ENCODE results near the gene SH3BGRL2.
"Not testable (repeated sequence)": the region's sequence is repeated elsewhere in the genome, so short reads cannot be mapped to it uniquely, and the experiment has no call there.

The SH3BGRL2 gene

DNA sequence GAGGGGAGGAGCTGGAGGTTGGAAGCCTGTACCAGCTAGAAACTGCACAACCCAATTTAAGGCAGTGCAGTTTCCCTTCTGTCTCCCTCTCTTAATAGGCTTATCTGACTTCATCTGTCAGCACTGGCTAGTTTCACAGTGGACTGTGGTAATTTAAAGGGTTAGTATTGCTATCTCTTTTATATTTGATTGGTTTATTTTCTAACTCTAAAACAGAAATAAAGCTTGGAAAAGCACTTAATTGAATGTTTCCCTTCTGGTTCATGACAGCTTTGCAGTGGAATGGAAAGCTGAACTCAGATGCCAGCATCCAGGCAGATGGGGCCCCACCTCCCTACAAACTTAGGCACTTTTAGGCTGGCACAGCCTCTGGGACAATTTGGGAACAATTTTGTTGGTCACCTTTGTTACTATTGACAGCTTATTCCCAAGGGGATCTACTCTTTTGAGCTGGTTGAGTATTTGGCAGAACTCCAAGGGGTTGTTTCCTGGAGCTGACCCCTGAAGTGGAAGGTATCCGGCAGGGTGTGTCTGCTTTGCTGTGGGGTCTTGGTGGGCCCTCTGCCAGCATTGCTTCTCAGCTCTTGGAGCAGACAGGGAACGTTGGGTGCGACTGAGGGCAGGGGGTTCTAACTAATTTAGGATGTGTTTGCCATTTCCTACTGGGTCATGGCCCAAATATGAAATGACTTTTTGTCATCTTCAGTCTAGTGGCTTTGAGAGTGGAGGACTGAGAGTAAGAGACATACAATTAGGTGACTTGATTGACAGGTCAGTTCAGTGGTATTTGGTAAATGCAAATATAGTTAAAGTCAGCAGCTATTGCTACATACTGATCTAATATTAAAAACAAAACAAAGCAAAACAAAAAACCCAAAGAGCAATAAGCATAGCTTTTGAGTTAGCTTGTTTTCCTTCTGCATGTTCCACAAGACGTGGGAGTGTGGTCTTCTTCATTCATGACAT, 9.3 kb downstream of the SH3BGRL2 start:
- DNase-seq (ENCODE audit: low spot score in 2 of 2) (no peak), ATAC-seq (replicated peaks; ENCODE audit: extremely low read depth, poor library complexity, severe bottlenecking) (no peak)
- no peak overlapping the region for H3K27ac Mint-ChIP-seq (ENCODE audit: low read depth)
- H3K36me3 Mint-ChIP-seq (ENCODE audit: insufficient read depth), result no peaks in the 10 kb centered on the region
- H3K4me1 Mint-ChIP-seq, result no peaks in the 10 kb centered on the region
- H3K4me3 Mint-ChIP-seq, result no peak overlapping the region
- H3K9me3 Mint-ChIP-seq, result no peaks in the 10 kb centered on the region
- H3K27me3 Mint-ChIP-seq, result peaks cover 30% of the 10 kb centered on the region

GRCh38 chr6:79646006-79646405, 14.9 kb downstream of the SH3BGRL2 start:
- H3K9me3 Mint-ChIP-seq, result no peaks in the 10 kb centered on the region
- H3K4me1 Mint-ChIP-seq, result no peaks in the 10 kb centered on the region
- H3K4me3 Mint-ChIP-seq, result no peak overlapping the region
- DNase-seq (ENCODE audit: low spot score in 2 of 2) (peak in 1 of 2 donors; percentile 19), ATAC-seq (replicated peaks; ENCODE audit: extremely low read depth, poor library complexity, severe bottlenecking) (peak; percentile 56)
- no peak overlapping the region for H3K27ac Mint-ChIP-seq (ENCODE audit: low read depth)
- peaks cover 12% of the 10 kb centered on the region for H3K27me3 Mint-ChIP-seq
- no peaks in the 10 kb centered on the region for H3K36me3 Mint-ChIP-seq (ENCODE audit: insufficient read depth)

GRCh38 chr6:79646561-79646960, 15.4 kb downstream of the SH3BGRL2 start:
- H3K27ac Mint-ChIP-seq (ENCODE audit: low read depth), result no peak overlapping the region
- ATAC-seq (replicated peaks; ENCODE audit: extremely low read depth, poor library complexity, severe bottlenecking), result no peak
- no peaks in the 10 kb centered on the region for H3K4me1 Mint-ChIP-seq
- H3K27me3 Mint-ChIP-seq, result peaks cover 6% of the 10 kb centered on the region
- peak overlapping the region; percentile 15 for H3K4me3 Mint-ChIP-seq
- DNase-seq (ENCODE audit: low spot score in 2 of 2), result no peak
- no peaks in the 10 kb centered on the region for H3K36me3 Mint-ChIP-seq (ENCODE audit: insufficient read depth)
- no peaks in the 10 kb centered on the region for H3K9me3 Mint-ChIP-seq

GRCh38 chr6:79647741-79648140, 16.6 kb downstream of the SH3BGRL2 start:
- Mint-ChIP-seq H3K27me3 (peaks cover 6% of the 10 kb centered on the region), H3K4me1 (no peaks in the 10 kb centered on the region), H3K4me3 (no peak overlapping the region), H3K9me3 (no peaks in the 10 kb centered on the region), H3K36me3 (ENCODE audit: insufficient read depth) (no peaks in the 10 kb centered on the region), H3K27ac (ENCODE audit: low read depth) (no peak overlapping the region)
- no peak for ATAC-seq (replicated peaks; ENCODE audit: extremely low read depth, poor library complexity, severe bottlenecking)
- no peak for DNase-seq (ENCODE audit: low spot score in 2 of 2)

- DNase-seq (ENCODE audit: low spot score in 2 of 2), result no peak
- Mint-ChIP-seq H3K27ac (ENCODE audit: low read depth) (no peak overlapping the region), H3K27me3 (peaks cover 6% of the 10 kb centered on the region), H3K36me3 (ENCODE audit: insufficient read depth) (no peaks in the 10 kb centered on the region), H3K9me3 (no peaks in the 10 kb centered on the region), H3K4me3 (no peak overlapping the region), H3K4me1 (no peaks in the 10 kb centered on the region)
- ATAC-seq (replicated peaks; ENCODE audit: extremely low read depth, poor library complexity, severe bottlenecking), result no peak
Measured at GRCh38 chr6:79648328-79648727, 17.2 kb downstream of the SH3BGRL2 start.

DNA sequence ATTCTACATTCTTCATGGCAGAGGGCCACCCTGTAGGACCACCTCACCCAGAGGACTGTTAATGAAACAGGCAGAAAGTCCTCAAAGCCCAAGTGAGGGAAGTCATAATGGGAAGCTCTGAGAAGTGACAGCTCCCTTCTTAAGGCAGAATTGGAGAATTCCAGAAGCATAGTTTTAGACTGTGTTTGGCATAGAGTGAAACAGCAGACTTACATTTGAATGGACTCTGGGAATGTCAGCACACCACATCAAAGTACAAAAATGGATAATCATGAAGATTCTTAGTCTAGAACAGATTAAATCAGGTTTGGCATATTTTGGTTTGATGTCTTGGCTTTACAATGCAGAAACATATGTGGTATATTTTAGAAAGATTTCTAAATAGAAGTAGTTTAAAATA, 17.9 kb downstream of the SH3BGRL2 start:
- no peak for ATAC-seq (replicated peaks; ENCODE audit: extremely low read depth, poor library complexity, severe bottlenecking)
- H3K4me3 Mint-ChIP-seq, result no peak overlapping the region
- no peaks in the 10 kb centered on the region for H3K4me1 Mint-ChIP-seq
- H3K27me3 Mint-ChIP-seq, result peaks cover 6% of the 10 kb centered on the region
- H3K9me3 Mint-ChIP-seq, result no peaks in the 10 kb centered on the region
- no peaks in the 10 kb centered on the region for H3K36me3 Mint-ChIP-seq (ENCODE audit: insufficient read depth)
- DNase-seq (ENCODE audit: low spot score in 2 of 2), result no peak
- no peak overlapping the region for H3K27ac Mint-ChIP-seq (ENCODE audit: low read depth)

DNA sequence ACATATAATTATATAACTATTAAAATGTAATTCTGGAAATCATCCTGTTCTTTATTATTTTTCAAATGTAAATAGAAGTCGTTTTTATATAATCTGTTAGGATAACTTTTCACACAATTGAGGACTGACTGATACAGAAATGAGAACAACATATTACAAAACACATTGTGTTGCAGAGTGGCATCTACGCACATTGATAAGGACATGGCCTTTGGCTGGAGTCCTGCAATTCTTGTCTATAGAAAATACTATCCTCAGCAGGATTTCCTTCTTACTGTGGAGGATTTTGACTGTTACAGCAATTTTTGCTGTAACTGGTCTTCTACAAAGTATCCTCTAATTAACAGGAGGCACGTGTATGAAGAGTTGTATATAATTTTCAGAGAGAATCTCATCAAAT, 19.8 kb downstream of the SH3BGRL2 start:
- Mint-ChIP-seq H3K36me3 (ENCODE audit: insufficient read depth) (no peaks in the 10 kb centered on the region), H3K27me3 (peaks cover 6% of the 10 kb centered on the region), H3K4me3 (no peak overlapping the region), H3K9me3 (no peaks in the 10 kb centered on the region), H3K4me1 (no peaks in the 10 kb centered on the region), H3K27ac (ENCODE audit: low read depth) (no peak overlapping the region)
- DNase-seq (ENCODE audit: low spot score in 2 of 2), result no peak
- ATAC-seq (replicated peaks; ENCODE audit: extremely low read depth, poor library complexity, severe bottlenecking), result no peak

- no peaks in the 10 kb centered on the region for H3K36me3 Mint-ChIP-seq (ENCODE audit: insufficient read depth)
- H3K27ac Mint-ChIP-seq (ENCODE audit: low read depth), result no peak overlapping the region
- no peak for ATAC-seq (replicated peaks; ENCODE audit: extremely low read depth, poor library complexity, severe bottlenecking)
- no peak for DNase-seq (ENCODE audit: low spot score in 2 of 2)
- no peak overlapping the region for H3K4me3 Mint-ChIP-seq
- H3K4me1 Mint-ChIP-seq, result no peaks in the 10 kb centered on the region
- H3K9me3 Mint-ChIP-seq, result peaks cover 5% of the 10 kb centered on the region
- H3K27me3 Mint-ChIP-seq, result no peaks in the 10 kb centered on the region
Measured at GRCh38 chr6:79656134-79656533, 25.0 kb downstream of the SH3BGRL2 start.

DNA sequence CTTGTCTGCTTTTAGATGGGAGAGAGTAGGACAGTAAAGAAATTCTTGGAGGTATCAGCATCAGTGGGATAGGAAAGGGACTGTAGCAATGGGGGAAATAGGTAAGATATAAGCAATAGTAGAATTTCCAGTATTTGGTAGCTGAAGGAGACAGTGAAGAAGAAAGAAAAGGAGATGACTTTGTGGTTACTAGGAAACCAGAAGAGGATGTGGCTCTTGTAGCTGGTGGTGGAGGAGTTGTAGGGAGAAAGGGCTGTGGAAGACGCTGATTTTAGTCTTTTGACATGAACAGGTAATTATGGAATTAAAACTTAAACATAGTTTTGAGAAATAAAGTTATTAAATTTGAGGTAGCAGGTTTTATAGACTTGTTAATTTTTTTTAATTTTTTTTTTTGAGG, 26.1 kb downstream of the SH3BGRL2 start:
- Mint-ChIP-seq H3K4me1 (no peaks in the 10 kb centered on the region), H3K27me3 (peaks cover 5% of the 10 kb centered on the region), H3K36me3 (ENCODE audit: insufficient read depth) (no peaks in the 10 kb centered on the region), H3K4me3 (no peak overlapping the region), H3K27ac (ENCODE audit: low read depth) (no peak overlapping the region), H3K9me3 (peaks cover 6% of the 10 kb centered on the region)
- DNase-seq (ENCODE audit: low spot score in 2 of 2), result no peak
- no peak for ATAC-seq (replicated peaks; ENCODE audit: extremely low read depth, poor library complexity, severe bottlenecking)

DNA sequence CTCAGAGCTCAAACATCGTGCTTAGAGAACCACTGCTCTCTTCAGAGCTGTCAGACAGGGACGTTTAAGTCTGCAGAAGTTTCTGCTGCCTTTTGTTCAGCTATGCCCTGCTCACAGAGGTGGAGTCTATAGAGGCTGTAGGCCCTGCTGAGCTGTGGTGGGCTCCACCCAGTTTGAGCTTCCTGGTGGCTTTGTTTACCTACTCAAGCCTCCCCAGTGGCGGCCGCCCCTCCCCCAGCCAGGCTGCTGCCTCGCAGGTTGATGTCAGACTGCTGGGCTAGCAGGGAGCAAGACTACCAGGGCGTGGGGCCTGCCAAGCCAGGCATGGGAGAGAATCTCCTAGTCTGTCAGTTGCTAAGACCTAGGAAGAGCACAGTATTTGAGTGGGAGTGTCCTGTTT, 32.5 kb downstream of the SH3BGRL2 start:
- Mint-ChIP-seq H3K4me1 (peaks cover 22% of the 10 kb centered on the region), H3K27me3 (peaks cover 18% of the 10 kb centered on the region), H3K9me3 (peaks cover 16% of the 10 kb centered on the region)
- not testable (repeated sequence) for H3K4me3 Mint-ChIP-seq; ATAC-seq (replicated peaks; ENCODE audit: extremely low read depth, poor library complexity, severe bottlenecking); DNase-seq (ENCODE audit: low spot score in 2 of 2); H3K36me3 Mint-ChIP-seq (ENCODE audit: insufficient read depth); H3K27ac Mint-ChIP-seq (ENCODE audit: low read depth)

DNA sequence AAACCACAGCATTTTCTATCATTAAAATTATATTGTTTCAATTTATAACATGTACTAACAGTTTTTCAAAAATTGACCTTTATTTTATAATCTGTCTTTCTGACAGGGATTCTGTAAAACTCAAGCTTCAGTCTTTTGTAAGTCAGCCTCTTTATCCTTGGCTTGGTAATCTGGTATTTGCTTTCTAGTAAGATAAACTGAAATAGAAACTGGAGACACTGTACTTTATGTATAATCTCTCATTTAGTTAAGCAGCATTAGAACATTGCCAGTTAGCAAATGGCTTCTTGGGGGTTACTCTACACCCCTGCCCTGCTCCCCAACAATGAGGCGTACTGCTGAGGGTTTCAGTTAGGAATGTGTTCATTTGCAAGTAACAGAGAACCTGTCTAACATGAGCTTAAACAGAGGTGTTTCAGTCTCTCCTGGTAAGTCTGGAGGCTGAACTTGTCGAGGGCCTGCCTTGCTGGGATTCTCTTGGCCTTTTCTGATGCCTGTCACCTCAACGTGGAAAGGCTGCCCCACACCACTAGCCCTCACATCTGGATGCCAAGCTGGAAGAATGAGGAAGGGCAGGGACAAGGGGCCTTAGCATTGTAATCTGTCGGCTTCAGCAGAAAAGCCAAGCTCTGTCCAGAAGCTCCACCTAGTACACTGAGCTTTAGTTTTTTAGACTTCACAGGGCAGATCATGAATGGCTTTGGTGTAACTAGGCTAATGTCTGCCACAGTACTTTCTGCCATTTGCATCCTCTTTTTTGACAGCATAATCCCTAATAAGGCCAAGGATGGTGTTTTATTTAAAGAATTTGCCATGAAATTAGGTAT, 34.8 kb downstream of the SH3BGRL2 start:
- H3K36me3 Mint-ChIP-seq (ENCODE audit: insufficient read depth), result no peaks in the 10 kb centered on the region
- no peak overlapping the region for H3K4me3 Mint-ChIP-seq
- H3K27me3 Mint-ChIP-seq, result peaks cover 18% of the 10 kb centered on the region
- DNase-seq (ENCODE audit: low spot score in 2 of 2) (no peak), ATAC-seq (replicated peaks; ENCODE audit: extremely low read depth, poor library complexity, severe bottlenecking) (no peak)
- H3K4me1 Mint-ChIP-seq, result peaks cover 29% of the 10 kb centered on the region
- no peak overlapping the region for H3K27ac Mint-ChIP-seq (ENCODE audit: low read depth)
- H3K9me3 Mint-ChIP-seq, result peaks cover 13% of the 10 kb centered on the region

DNA sequence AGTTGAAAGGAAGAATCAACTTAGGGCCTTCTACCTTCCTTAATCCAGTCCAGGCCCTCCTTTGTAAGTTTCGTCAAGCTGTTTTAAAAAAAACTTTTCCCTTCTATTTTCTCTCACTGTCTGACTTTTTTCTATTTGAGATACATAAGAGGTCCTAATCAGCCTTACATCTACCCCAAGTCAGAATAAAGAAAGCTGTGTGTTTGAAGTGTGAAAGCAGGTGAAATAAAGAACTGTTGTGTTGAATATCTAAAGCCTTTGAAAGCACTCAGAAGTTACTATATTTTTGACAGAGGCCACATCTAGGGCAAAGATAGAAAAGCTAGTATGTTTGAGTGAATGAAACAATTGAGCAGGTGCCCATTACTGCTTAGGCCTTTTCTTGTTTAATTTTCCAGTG, 35.5 kb downstream of the SH3BGRL2 start:
- Mint-ChIP-seq H3K9me3 (peaks cover 10% of the 10 kb centered on the region), H3K4me3 (no peak overlapping the region), H3K36me3 (ENCODE audit: insufficient read depth) (no peaks in the 10 kb centered on the region), H3K27me3 (peaks cover 18% of the 10 kb centered on the region), H3K27ac (ENCODE audit: low read depth) (no peak overlapping the region), H3K4me1 (peaks cover 36% of the 10 kb centered on the region)
- DNase-seq (ENCODE audit: low spot score in 2 of 2) (no peak), ATAC-seq (replicated peaks; ENCODE audit: extremely low read depth, poor library complexity, severe bottlenecking) (no peak)

- ATAC-seq (replicated peaks; ENCODE audit: extremely low read depth, poor library complexity, severe bottlenecking) (no peak), DNase-seq (ENCODE audit: low spot score in 2 of 2) (no peak)
- H3K27me3 Mint-ChIP-seq, result peaks cover 2% of the 10 kb centered on the region
- H3K36me3 Mint-ChIP-seq (ENCODE audit: insufficient read depth), result no peaks in the 10 kb centered on the region
- no peak overlapping the region for H3K27ac Mint-ChIP-seq (ENCODE audit: low read depth)
- peaks cover under 1% of the 10 kb centered on the region for H3K9me3 Mint-ChIP-seq
- H3K4me3 Mint-ChIP-seq, result no peak overlapping the region
- H3K4me1 Mint-ChIP-seq, result peaks cover 41% of the 10 kb centered on the region
Measured at GRCh38 chr6:79668381-79668780, 37.3 kb downstream of the SH3BGRL2 start.
